K562 (cell line): ENCODE measurements around the gene INPP5E. TPM values are rescaled to one million over a fixed set of nuclear protein-coding genes. Genes with fewer than 3 reads are reported as not detected.

Experiments
- ATAC-seq: fragments of 200-7000 bp; cut with Tn5 transposase; 3 replicates; pipeline ENCODE4 v1.9.1; 2020; ENCODE audit warnings: moderate library complexity
- BruUV-seq: library from RNA; stranded (reverse); fragments of 400-500 nt; replicated peaks from 2 replicates; lab custom pipeline; 2021; lab: Mats Ljungman, UMichigan
- CTCF ChIA-PET: fragments of 300-600 bp; formaldehyde crosslinking; extraction: SDS; loops from one replicate; lab custom pipeline; 2021; ENCODE audit warnings: low intra/inter-chr PET ratio; lab: Yijun Ruan, JAX
- POLR2A ChIA-PET: fragments of 300-600, 350-650 bp; sonication (Branson Sonifier 250); formaldehyde crosslinking; extraction: SDS; loops from one replicate; lab custom pipeline; 2021; ENCODE audit warnings: antibody characterized with exemption, inconsistent platforms; lab: Yijun Ruan, JAX
- DNase-seq, 4 experiments: peaks; one replicate each; pipeline versions ENCODE4 v3.0.0 to v3.0.0-alpha.2; 2011 to 2018; ENCODE audit warnings: low spot score in 3 of 4, mixed read lengths in 3 of 4; ENCODE audit errors: extremely low read depth in 1 of 4
- FAIRE-seq: peaks from 2 replicates; lab custom pipeline; 2011; peaks lifted over from hg19 to GRCh38; lab: Jason Lieb, UNC
- H2AFZ ChIP-seq: 2 replicates; pipeline ENCODE4 v1.6.0; 2011; ENCODE audit warnings: low read depth, low read length, control low read depth, inconsistent platforms
- H3K27ac ChIP-seq: fragments of 200-600 bp; 3 replicates; pipeline ENCODE4 v1.8.0; 2011; ENCODE audit warnings: low read depth, mild to moderate bottlenecking, control low read depth, inconsistent platforms, low read length, moderate library complexity, mixed read lengths; ENCODE audit errors: extremely low read depth
- H3K27me3 ChIP-seq, 2 experiments: fragments of 300-600 bp in 1 of 2; 2 replicates in 1 of 2; 3 replicates in 1 of 2; pipeline versions ENCODE4 v1.6.0 to v1.8.0; 2011; ENCODE audit warnings: inconsistent platforms in 2 of 2, low read length in 2 of 2, mild to moderate bottlenecking in 1 of 2, mixed read lengths in 1 of 2, moderate library complexity in 1 of 2; ENCODE audit not compliant: control insufficient read depth in 2 of 2, insufficient read depth in 2 of 2
- H3K36me3 ChIP-seq: fragments of 300-600 bp; 3 replicates; pipeline ENCODE4 v1.8.0; 2011; ENCODE audit warnings: mild to moderate bottlenecking, low read length, inconsistent platforms; ENCODE audit not compliant: control insufficient read depth, insufficient read depth
- H3K4me1 ChIP-seq, 2 experiments: fragments of 200-600 bp in 1 of 2; replicated peaks in 1 of 2; 2 replicates in 1 of 2; 3 replicates in 1 of 2; pipeline versions ENCODE4 v1.5.1 to v1.8.0; 2011; ENCODE audit warnings: inconsistent platforms in 2 of 2, low read length in 2 of 2, mild to moderate bottlenecking in 1 of 2, mixed read lengths in 1 of 2, moderate library complexity in 1 of 2; ENCODE audit not compliant: control insufficient read depth in 2 of 2, insufficient read depth in 2 of 2
- H3K4me2 ChIP-seq: 2 replicates; pipeline ENCODE4 v1.6.1; 2011; ENCODE audit warnings: low read length, control low read depth, inconsistent platforms, mixed read lengths; ENCODE audit not compliant: insufficient read depth
- H3K4me3 ChIP-seq: fragments of 200-600 bp; sonication (generic), shearing (Covaris generic); 2 replicates; pipeline ENCODE4 v1.5.1; 2016; ENCODE audit warnings: control low read depth, inconsistent platforms
- H3K79me2 ChIP-seq: fragments of 200-600 bp; 3 replicates; pipeline ENCODE4 v1.8.0; 2011; ENCODE audit warnings: low read length, inconsistent platforms; ENCODE audit not compliant: control insufficient read depth, insufficient read depth
- H3K9ac ChIP-seq, 2 experiments: 2 replicates each; pipeline versions ENCODE4 v1.6.0 to v1.6.1; 2011; ENCODE audit warnings: low read depth in 2 of 2, low read length in 2 of 2, control low read depth in 1 of 2, inconsistent platforms in 1 of 2, mild to moderate bottlenecking in 1 of 2, mixed read lengths in 1 of 2; ENCODE audit not compliant: insufficient read depth in 1 of 2
- H3K9me1 ChIP-seq: one replicate; pipeline ENCODE4 v1.6.0; 2011; ENCODE audit warnings: inconsistent platforms, mild to moderate bottlenecking, low read length, moderate library complexity; ENCODE audit not compliant: control insufficient read depth, insufficient read depth
- H3K9me3 ChIP-seq: replicated peaks from 2 replicates; pipeline ENCODE4 v1.5.1; 2011; ENCODE audit warnings: low read depth, low read length, inconsistent platforms; ENCODE audit not compliant: control insufficient read depth, insufficient read depth
- H4K20me1 ChIP-seq: replicated peaks from 2 replicates; pipeline ENCODE4 v1.6.1; 2011; ENCODE audit warnings: low read length, inconsistent platforms, mixed read lengths; ENCODE audit not compliant: control insufficient read depth, insufficient read depth
- IRF2 ChIP-seq: sonication (generic); formaldehyde crosslinking; IDR thresholded peaks from 2 replicates; pipeline ENCODE4 v1.8.1; 2022; ENCODE audit warnings: mild to moderate bottlenecking, missing genetic modification reagents
- KDM4B ChIP-seq, 2 experiments: fragments of 450-650 bp in 1 of 2; sonication (generic) in 1 of 2; IDR thresholded peaks; 2 replicates each; pipeline ENCODE4 v1.6.1; 2016 to 2017; ENCODE audit warnings: borderline replicate concordance in 2 of 2, antibody characterized with exemption in 1 of 2, low read depth in 1 of 2, mild to moderate bottlenecking in 1 of 2
- POLR2G ChIP-seq: fragments of 200-400 bp; formaldehyde crosslinking; IDR thresholded peaks from 2 replicates; pipeline ENCODE4 v1.6.1; 2017; ENCODE audit warnings: low read depth, mild to moderate bottlenecking, antibody characterized with exemption, low read length, moderate library complexity
- POLR3G ChIP-seq: IDR thresholded peaks from 2 replicates; pipeline ENCODE4 v1.6.1; 2011; ENCODE audit not compliant: insufficient read length, insufficient replicate concordance; ENCODE audit errors: extremely low read depth
- RBFOX2 ChIP-seq: fragments of 200-400 bp; formaldehyde crosslinking; IDR thresholded peaks from 2 replicates; pipeline ENCODE4 v1.6.1; 2017; ENCODE audit warnings: low read depth, mild to moderate bottlenecking, low read length, moderate library complexity
- RBM22 ChIP-seq: fragments of 200-400 bp; formaldehyde crosslinking; IDR thresholded peaks from 2 replicates; pipeline ENCODE4 v1.6.1; 2018; ENCODE audit warnings: low read length, low read depth; ENCODE audit not compliant: poor library complexity, severe bottlenecking
- WGBS: fragments of 100-300 bp; shearing (Covaris generic); methylation state at CpG from one replicate; pipeline ENCODE4 v1.1.6; 2016; ENCODE audit warnings: low coverage, mixed read lengths; ENCODE audit not compliant: insufficient coverage; ENCODE audit errors: missing lambda C conversion rate; 5-methylcytosine and 5-hydroxymethylcytosine counted together
- in situ Hi-C: fragments of 300-500 bp; cut with MboI; formaldehyde crosslinking; loops from 4 replicates; pipeline ENCODE4 v1.15.0; 2018; ENCODE audit warnings: inconsistent platforms, mixed read lengths
- intact Hi-C: fragments of 100-400 bp; cut with micrococcal nuclease; formaldehyde crosslinking; loops from 2 replicates; pipeline ENCODE4 v1.14.2; 2022
- polyA plus RNA-seq, 8 experiments: library from polyadenylated mRNA; depleted of rRNA in 4 of 8; stranded (reverse) in 5 of 8; unstranded in 3 of 8; fragments of >200 nt; fragmentation: Nextera tagmentation in 2 of 8; fragmentation: Illumina TruSeq in 1 of 8; extraction: Ambion mirVana in 2 of 8; extraction: Trizol in 1 of 8; gene quantifications; 2 replicates each; pipeline versions ENCODE4 v1.2.1 to v1.2.3, GENCODE V29; 2011 to 2014; ENCODE audit warnings: inconsistent platforms in 1 of 8, missing spikeins in 1 of 8
- total RNA-seq, 7 experiments: library from RNA; depleted of rRNA in 6 of 7; stranded (reverse); fragments of >200 nt in 6 of 7; fragmentation: Illumina TruSeq in 2 of 7; extraction: Trizol in 2 of 7; gene quantifications; 2 replicates each; pipeline versions ENCODE4 v1.2.1 to v1.2.3, GENCODE V29; 2011 to 2021; ENCODE audit warnings: low replicate concordance in 1 of 7

The INPP5E gene
- total and polyA plus RNA-seq, 9 of the 15 experiments (the other 6 are each of a cell fraction or from before 2014, with no cell fraction given): 0.38 to 17.4 (median 4.9) TPM

DNA sequence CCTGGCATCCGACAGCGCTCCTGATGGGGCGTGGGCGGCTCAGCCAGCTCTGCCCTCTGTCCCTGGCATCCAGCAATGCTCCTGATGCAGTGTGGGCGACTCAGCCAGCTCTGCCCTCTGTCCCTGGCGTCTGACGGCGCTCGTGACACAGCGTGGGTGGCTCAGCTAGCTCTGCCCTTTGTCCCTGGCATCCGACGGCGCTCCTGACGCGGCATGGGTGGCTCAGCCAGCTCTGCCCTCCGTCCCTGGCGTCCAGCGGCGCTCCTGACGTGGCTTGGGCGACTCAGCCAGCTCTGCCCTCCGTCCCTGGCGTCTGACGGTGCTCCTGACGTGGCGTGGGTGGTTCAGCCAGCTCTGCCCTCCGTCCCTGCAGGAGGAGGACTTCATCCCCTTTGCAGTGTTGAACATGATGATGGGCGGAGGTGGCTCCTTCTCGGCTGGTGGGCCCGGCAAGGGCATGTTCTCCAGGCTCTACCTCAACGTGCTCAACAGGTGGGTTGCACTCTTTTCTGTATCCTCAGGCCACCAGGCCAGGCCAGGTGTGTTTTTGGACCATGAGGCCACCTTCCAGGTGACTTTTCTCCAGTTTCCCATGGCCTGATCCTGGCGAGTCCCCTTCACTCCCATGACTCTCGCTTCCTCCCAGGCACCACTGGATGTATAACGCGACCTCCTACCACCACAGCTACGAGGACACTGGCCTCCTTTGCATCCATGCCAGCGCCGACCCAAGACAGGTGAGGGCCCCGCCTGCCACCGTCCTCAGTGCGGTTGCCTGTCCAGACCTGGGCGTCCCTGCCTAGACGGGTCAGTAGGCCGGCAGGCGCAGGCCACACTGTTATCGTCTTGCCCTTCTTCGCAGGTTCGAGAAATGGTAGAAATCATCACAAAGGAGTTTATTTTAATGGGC is 21.2 kb downstream of the INPP5E start:
- H3K36me3 ChIP-seq: peaks cover 96% of the 10 kb centered on the region
- peaks cover 12% of the 10 kb centered on the region for H3K79me2 ChIP-seq
- H4K20me1 ChIP-seq: no peaks in the 10 kb centered on the region
- H3K9ac ChIP-seq: no peak overlapping the region
- ATAC-seq (no peak), DNase-seq (no peak), FAIRE-seq (no peak)
- H3K27me3 ChIP-seq: no peaks in the 10 kb centered on the region
- intact Hi-C loops (no loop called here), in situ Hi-C loops (no loop called here)
- no TSS peak for BruUV-seq
- H3K9me3 ChIP-seq: no peaks in the 10 kb centered on the region; the same call in 1 of the 2 replicates
- no peak overlapping the region for H3K27ac ChIP-seq
- WGBS: 96% methylated on average over 42 of the region's 48 CpGs
- H3K9me1 ChIP-seq: no peaks in the 10 kb centered on the region
- CTCF ChIA-PET: no interaction called here
- no peak overlapping the region for H3K4me3 ChIP-seq
- no peak overlapping the region for H2AFZ ChIP-seq
- H3K4me2 ChIP-seq: no peak overlapping the region
- POLR2A ChIA-PET: interaction anchor here (0.6 to 1.6 kb wide), 12 partner anchors 7 to 611 kb away, joined by 3 to 6 read pairs (median 3); no protein-coding TSS in a partner anchor
- peaks cover 0 to 9% of the 10 kb centered on the region in 2 experiments; a peak in 2 of 5 replicates for H3K4me1 ChIP-seq
- no peak for TF ChIP-seq POLR3G
- TF ChIP-seq POLR2G: peak; percentile 60
- TF ChIP-seq KDM4B (IDR thresholded peaks at IDR 0.05; ENCODE audit: borderline replicate concordance in 2 of 2, low read depth in 1 of 2): no peak
- peak; percentile 65 for TF ChIP-seq RBFOX2
- 0 out of 2 replicates have a peak, but pooled peaks have one; percentile 38 for TF ChIP-seq IRF2 (CRISPR knock-in tag)
- peak; percentile 30 for TF ChIP-seq RBM22
